ENCODE data around the gene NEU4. TPM values are rescaled to one million over a fixed set of nuclear protein-coding genes. Genes with fewer than 3 reads are reported as not detected.
A peak's percentile ranks its signal among the peaks of the same experiment; 100 is the strongest.
"Not testable (repeated sequence)": the region's sequence is repeated elsewhere in the genome, so short reads cannot be mapped to it uniquely, and the experiment has no call there.

The NEU4 gene, protein sequence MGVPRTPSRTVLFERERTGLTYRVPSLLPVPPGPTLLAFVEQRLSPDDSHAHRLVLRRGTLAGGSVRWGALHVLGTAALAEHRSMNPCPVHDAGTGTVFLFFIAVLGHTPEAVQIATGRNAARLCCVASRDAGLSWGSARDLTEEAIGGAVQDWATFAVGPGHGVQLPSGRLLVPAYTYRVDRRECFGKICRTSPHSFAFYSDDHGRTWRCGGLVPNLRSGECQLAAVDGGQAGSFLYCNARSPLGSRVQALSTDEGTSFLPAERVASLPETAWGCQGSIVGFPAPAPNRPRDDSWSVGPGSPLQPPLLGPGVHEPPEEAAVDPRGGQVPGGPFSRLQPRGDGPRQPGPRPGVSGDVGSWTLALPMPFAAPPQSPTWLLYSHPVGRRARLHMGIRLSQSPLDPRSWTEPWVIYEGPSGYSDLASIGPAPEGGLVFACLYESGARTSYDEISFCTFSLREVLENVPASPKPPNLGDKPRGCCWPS
- total RNA-seq (1 to 10 TPM; 1.6 to 2.0 TPM), polyA plus RNA-seq (ENCODE audit: insufficient read depth, low read depth, low replicate concordance) (0.88 TPM)
- long read RNA-seq, donor 1 = 0 reads
- long read RNA-seq, donor 2 = 0 reads

DNA sequence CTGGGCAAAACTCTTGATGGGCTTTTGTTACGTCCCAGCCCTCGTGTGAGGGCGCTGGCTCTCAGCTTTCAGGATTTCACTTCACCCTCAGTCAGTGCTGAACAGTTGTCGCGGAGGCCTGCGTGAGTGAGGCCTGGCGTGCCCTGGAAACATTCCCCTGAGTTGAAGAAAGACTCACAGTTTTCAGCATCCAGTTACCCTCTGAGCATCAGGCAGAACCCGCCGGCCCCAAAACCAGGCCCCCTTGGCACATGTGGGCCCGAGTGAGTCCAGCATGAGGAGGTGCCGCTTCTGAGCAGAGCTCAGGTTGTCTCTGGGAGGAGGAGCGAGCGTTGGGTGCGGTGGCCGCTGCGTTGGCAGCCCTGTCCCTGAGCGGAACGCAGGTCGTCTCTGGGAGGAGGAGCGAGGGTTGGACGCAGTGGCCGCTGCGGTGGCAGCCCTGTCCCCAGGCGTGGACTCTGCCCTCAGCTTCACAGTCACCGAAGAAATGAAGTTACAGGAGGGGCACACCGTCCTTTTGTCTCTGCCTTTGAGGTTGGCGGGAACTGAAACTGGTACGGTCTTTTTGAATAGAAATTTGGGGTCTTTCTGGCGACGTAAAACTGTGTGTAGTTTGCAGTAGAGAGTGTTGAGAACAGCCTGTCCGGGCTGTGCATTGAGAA lies at the start of gene NEU4:
Gene NEU4, plus strand, starts transcription at position 473 of the 662 bp plus-strand sequence. CDS start 5,292 bp downstream, outside the sequence.
- Histone ChIP-seq H3K4me3 (no peak within 1 kb of the TSS), H3K27ac (peak within 1 kb of the TSS; percentile 16 to 80), H3K36me3 (ENCODE audit: low read depth, missing control alignments) (no peaks in the 10 kb centered on the region), H3K27me3 (no peaks in the 10 kb centered on the region), H3K4me1 (peaks cover 30% of the 10 kb centered on the region), H3K9me3 (no peaks in the 10 kb centered on the region)
- intact Hi-C loops (cut with DNase I; ENCODE audit: low total_unique reads) = no loop called here
- WGBS, 2 donors = 91 to 92% methylated on average over 26 to 31 of the region's 31 CpGs
- TF ChIP-seq POLR2A (IDR thresholded peaks at IDR 0.05) = no peak
- TF ChIP-seq, protein P1, sequence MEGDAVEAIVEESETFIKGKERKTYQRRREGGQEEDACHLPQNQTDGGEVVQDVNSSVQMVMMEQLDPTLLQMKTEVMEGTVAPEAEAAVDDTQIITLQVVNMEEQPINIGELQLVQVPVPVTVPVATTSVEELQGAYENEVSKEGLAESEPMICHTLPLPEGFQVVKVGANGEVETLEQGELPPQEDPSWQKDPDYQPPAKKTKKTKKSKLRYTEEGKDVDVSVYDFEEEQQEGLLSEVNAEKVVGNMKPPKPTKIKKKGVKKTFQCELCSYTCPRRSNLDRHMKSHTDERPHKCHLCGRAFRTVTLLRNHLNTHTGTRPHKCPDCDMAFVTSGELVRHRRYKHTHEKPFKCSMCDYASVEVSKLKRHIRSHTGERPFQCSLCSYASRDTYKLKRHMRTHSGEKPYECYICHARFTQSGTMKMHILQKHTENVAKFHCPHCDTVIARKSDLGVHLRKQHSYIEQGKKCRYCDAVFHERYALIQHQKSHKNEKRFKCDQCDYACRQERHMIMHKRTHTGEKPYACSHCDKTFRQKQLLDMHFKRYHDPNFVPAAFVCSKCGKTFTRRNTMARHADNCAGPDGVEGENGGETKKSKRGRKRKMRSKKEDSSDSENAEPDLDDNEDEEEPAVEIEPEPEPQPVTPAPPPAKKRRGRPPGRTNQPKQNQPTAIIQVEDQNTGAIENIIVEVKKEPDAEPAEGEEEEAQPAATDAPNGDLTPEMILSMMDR (IDR thresholded peaks at IDR 0.05) = no peak
- peak; percentile 13 for DNase-seq

DNA sequence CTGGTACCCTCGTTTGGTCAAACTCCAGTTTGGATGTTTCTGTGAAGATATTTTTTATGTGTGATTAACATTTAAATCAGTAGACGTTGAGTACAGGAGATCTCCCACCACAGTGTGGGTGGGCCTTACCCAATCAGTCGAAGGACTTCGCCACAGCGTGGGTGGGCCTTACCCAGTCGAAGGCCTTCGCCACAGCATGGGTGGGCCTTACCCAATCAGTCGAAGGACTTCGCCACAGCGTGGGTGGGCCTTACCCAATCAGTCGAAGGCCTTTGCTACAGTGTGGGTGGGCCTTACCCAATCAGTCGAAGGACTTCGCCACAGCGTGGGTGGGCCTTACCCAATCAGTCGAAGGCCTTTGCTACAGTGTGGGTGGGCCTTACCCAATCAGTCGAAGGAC lies 49.1 kb upstream of the NEU4 start:
- intact Hi-C loops (cut with DNase I; ENCODE audit: low total_unique reads); H3K9me3 ChIP-seq; H3K27ac ChIP-seq; H3K4me1 ChIP-seq; DNase-seq; H3K27me3 ChIP-seq; H3K4me3 ChIP-seq; H3K36me3 ChIP-seq (ENCODE audit: low read depth, missing control alignments): not testable (repeated sequence)
- WGBS, 2 donors = 79 to 86% methylated on average over 10 to 15 of the region's 16 CpGs

DNA sequence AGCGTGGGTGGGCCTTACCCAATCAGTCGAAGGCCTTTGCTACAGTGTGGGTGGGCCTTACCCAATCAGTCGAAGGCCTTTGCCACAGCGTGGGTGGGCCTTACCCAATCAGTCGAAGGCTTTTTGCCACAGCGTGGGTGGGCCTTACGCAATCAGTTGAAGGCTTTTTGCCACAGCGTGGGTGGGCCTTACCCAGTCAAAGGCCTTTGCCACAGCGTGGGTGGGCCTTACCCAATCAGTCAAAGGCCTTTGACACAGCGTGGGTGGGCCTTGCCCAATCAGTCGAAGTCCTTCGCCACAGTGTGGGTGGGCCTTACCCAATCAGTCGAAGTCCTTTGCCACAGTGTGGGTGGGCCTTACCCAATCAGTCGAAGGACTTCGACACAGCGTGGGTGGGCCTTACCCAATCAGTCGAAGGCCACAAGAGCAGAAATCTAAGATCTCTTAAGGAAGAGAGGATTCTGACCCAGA lies 48.7 kb upstream of the NEU4 start:
- no peak overlapping the region for H3K4me3 ChIP-seq
- no peaks in the 10 kb centered on the region for H3K27me3 ChIP-seq
- H3K27ac ChIP-seq = no peak overlapping the region
- no peaks in the 10 kb centered on the region for H3K4me1 ChIP-seq
- intact Hi-C loops (cut with DNase I; ENCODE audit: low total_unique reads) = no loop called here
- 83 to 90% methylated on average over 13 to 17 of the region's 17 CpGs for WGBS, 2 donors
- TF ChIP-seq, protein P1 (IDR thresholded peaks at IDR 0.05) = no peak
- no peak for TF ChIP-seq POLR2A (IDR thresholded peaks at IDR 0.05)
- H3K36me3 ChIP-seq (ENCODE audit: low read depth, missing control alignments) = no peaks in the 10 kb centered on the region
- no peak for DNase-seq
- H3K9me3 ChIP-seq = no peaks in the 10 kb centered on the region

DNA sequence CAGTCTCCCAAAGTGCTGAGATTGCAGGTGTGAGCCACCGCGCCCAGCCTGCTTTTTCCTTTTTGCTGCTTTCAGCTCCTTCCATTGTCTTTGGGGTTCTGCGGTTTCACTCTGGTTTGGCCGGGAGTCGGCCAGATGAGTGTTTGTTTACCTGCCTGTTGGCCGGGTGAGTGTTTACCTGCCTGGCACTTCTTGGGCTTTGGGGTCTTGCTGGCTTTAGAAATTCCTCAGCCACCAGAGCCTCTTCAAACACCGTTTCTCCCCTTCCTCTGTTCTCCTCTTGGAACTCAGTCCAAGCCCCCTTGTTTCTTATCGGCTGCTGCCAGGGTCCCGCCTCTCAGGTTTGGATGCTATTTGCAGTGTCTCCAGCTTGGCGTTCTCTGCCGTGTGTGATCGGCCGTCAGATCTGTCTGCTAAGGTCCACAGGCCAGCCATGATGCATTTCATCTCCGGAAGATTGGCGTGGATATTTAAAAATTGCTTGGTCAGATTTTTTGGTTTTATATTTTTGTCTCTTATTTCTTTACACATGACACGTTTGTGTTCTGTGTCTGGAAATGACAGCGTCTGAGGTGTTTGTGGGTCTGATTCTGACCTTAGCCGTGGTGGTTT lies 46.6 kb upstream of the NEU4 start:
- WGBS, 2 donors = 86 to 91% methylated on average over 17 to 18 of the region's 18 CpGs
- H3K27ac ChIP-seq = no peak overlapping the region
- no peak overlapping the region for H3K4me3 ChIP-seq
- no peak for TF ChIP-seq POLR2A (IDR thresholded peaks at IDR 0.05)
- TF ChIP-seq, protein P1 (IDR thresholded peaks at IDR 0.05) = no peak
- no peak for DNase-seq
- no peaks in the 10 kb centered on the region for H3K4me1 ChIP-seq
- no peaks in the 10 kb centered on the region for H3K36me3 ChIP-seq (ENCODE audit: low read depth, missing control alignments)
- intact Hi-C loops (cut with DNase I; ENCODE audit: low total_unique reads) = no loop called here
- no peaks in the 10 kb centered on the region for H3K9me3 ChIP-seq
- no peaks in the 10 kb centered on the region for H3K27me3 ChIP-seq

DNA sequence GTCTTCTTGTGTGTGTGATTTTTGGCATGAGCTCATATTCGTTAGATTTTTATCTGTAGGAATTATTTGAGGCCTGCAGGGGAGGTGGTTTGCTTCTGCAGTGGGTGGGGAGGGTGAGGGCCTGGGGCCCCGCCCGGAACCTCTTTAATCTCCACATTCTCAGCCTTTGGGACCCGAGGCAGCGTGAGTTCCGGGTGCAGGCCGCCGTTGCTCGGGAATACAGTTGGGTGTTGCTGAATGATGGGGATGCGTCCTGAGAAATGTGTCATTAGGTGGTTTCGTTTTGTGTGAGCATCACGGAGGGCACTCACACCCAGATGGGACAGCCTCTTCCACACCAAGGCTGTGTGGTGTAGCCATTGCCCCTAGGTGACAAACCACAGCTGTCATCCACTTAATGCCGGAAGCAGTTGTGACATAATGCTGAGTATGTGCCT lies 46.0 kb upstream of the NEU4 start:
- Histone ChIP-seq H3K9me3 (no peaks in the 10 kb centered on the region), H3K4me3 (no peak overlapping the region), H3K36me3 (ENCODE audit: low read depth, missing control alignments) (no peaks in the 10 kb centered on the region), H3K27ac (no peak overlapping the region), H3K27me3 (no peaks in the 10 kb centered on the region), H3K4me1 (no peaks in the 10 kb centered on the region)
- intact Hi-C loops (cut with DNase I; ENCODE audit: low total_unique reads) = no loop called here
- WGBS, 2 donors = 91 to 92% methylated on average over 13 of the region's 13 CpGs
- DNase-seq = no peak
- no peak for TF ChIP-seq POLR2A (IDR thresholded peaks at IDR 0.05)
- TF ChIP-seq, protein P1 (IDR thresholded peaks at IDR 0.05) = no peak

Measured in testis (tissue), 5 donors.